Upper lobe of left lung (tissue), 4 donors: ENCODE data around the gene PDE4D.

Source experiments
- CTCF ChIP-seq, 6 experiments: fragments of 450-650 bp in 4 of 6; fragments of 200-600 bp in 2 of 6; sonication (generic) in 2 of 6; IDR thresholded peaks; one replicate each; pipeline ENCODE4 v1.5.1; 2016 to 2019; ENCODE audit warnings: antibody characterized with exemption in 6 of 6
- POLR2A ChIP-seq, 4 donors: fragments of 450-650 bp; IDR thresholded peaks; one replicate each; pipeline ENCODE4 v1.5.1; 2016 to 2017; ENCODE audit warnings: antibody characterized with exemption in 4 of 4, mild to moderate bottlenecking in 2 of 4
- POLR2AphosphoS5 ChIP-seq, 2 donors: sonication (generic); formaldehyde crosslinking; IDR thresholded peaks; one replicate each; pipeline ENCODE4 v1.5.1; 2017; ENCODE audit warnings: antibody characterized with exemption in 2 of 2

- no peak for TF ChIP-seq POLR2A (IDR thresholded peaks at IDR 0.05)
- TF ChIP-seq POLR2AphosphoS5 (IDR thresholded peaks at IDR 0.05): no peak
- TF ChIP-seq CTCF (IDR thresholded peaks at IDR 0.05): no peak
These were observed 1.4 kb downstream of the PDE4D start for GRCh38 chr5:59891962-59892643.
